HG02938 (cell line): ENCODE data around the gene TMEM259.

Experiments used
- ATAC-seq: cut with Tn5 transposase; IDR thresholded peaks from one replicate; pipeline ENCODE4 v1.9.1; 2021; ENCODE audit warnings: mild to moderate bottlenecking, moderate library complexity; ENCODE audit not compliant: unreplicated experiment

Gene TMEM259

GRCh38 chr19:1055886-1056620 is 35.1 kb upstream of the TMEM259 start:
- no peak for ATAC-seq

- ATAC-seq, result no peak
Observed at GRCh38 chr19:1055028-1055425, 34.1 kb upstream of the TMEM259 start.

GRCh38 chr19:1054102-1055027 is 33.4 kb upstream of the TMEM259 start:
- no peak for ATAC-seq

- no peak for ATAC-seq
Observed at GRCh38 chr19:1053176-1054101, 32.5 kb upstream of the TMEM259 start.

- ATAC-seq, result no peak
Observed at GRCh38 chr19:1052349-1052975, 31.5 kb upstream of the TMEM259 start.

- ATAC-seq, result no peak
Observed at GRCh38 chr19:1051791-1052190, 30.9 kb upstream of the TMEM259 start.

- no peak for ATAC-seq
Observed at GRCh38 chr19:1050989-1051788, 30.3 kb upstream of the TMEM259 start.

- ATAC-seq, result no peak
Observed at GRCh38 chr19:1049800-1050199, 28.9 kb upstream of the TMEM259 start.

- ATAC-seq, result no peak
Observed at GRCh38 chr19:1049106-1049505, 28.2 kb upstream of the TMEM259 start.

- no peak for ATAC-seq
Observed at GRCh38 chr19:1047696-1048147, 26.8 kb upstream of the TMEM259 start.

- no peak for ATAC-seq
Observed at GRCh38 chr19:1046836-1047695, 26.1 kb upstream of the TMEM259 start.

GRCh38 chr19:1046117-1046626 is 25.2 kb upstream of the TMEM259 start:
- ATAC-seq, result no peak

- no peak for ATAC-seq
Observed at GRCh38 chr19:1045247-1045603, 24.3 kb upstream of the TMEM259 start.

GRCh38 chr19:1042689-1043511 is 22.0 kb upstream of the TMEM259 start:
- no peak for ATAC-seq

GRCh38 chr19:1041835-1042685 is 21.1 kb upstream of the TMEM259 start:
- no peak for ATAC-seq

GRCh38 chr19:1041272-1041834 is 20.4 kb upstream of the TMEM259 start:
- ATAC-seq, result no peak
